Endodermal cell (in vitro differentiated cells): ENCODE results near the gene RNASE7. TPM values are rescaled to one million over a fixed set of nuclear protein-coding genes. Genes with fewer than 3 reads are reported as not detected.

ENCODE experiments used
- DNase-seq: peaks from one replicate; pipeline ENCODE4 v3.0.0-alpha.2; 2017
- H3K27ac ChIP-seq: 2 replicates; pipeline ENCODE4 v1.5.1; 2013; ENCODE audit warnings: mild to moderate bottlenecking, low read depth, low read length, moderate library complexity
- H3K27me3 ChIP-seq: 2 replicates; pipeline ENCODE4 v1.6.1; 2013; ENCODE audit warnings: mild to moderate bottlenecking, low read length, moderate library complexity; ENCODE audit not compliant: insufficient read depth, control insufficient read depth, poor library complexity, severe bottlenecking
- H3K36me3 ChIP-seq: 2 replicates; pipeline ENCODE4 v1.7.0; 2013; ENCODE audit warnings: mild to moderate bottlenecking, low read length, moderate library complexity; ENCODE audit not compliant: control insufficient read depth, insufficient read depth
- H3K4me1 ChIP-seq: one replicate; pipeline ENCODE4 v1.7.0; 2013; ENCODE audit warnings: low read length; ENCODE audit not compliant: control insufficient read depth, insufficient read depth
- H3K4me3 ChIP-seq: 2 replicates; pipeline ENCODE4 v1.5.1; 2013; ENCODE audit warnings: mild to moderate bottlenecking, low read length, moderate library complexity
- H3K9ac ChIP-seq: 2 replicates; pipeline ENCODE4 v1.6.1; 2013; ENCODE audit warnings: mild to moderate bottlenecking, low read length, moderate library complexity; ENCODE audit not compliant: poor library complexity, severe bottlenecking; ENCODE audit errors: extremely low read depth
- H3K9me3 ChIP-seq: 2 replicates; pipeline ENCODE4 v1.6.1; 2013; ENCODE audit warnings: mild to moderate bottlenecking, low read length, moderate library complexity; ENCODE audit not compliant: control insufficient read depth
- H3K27ac Mint-ChIP-seq: 2 replicates; pipeline ENCODE4 v1.8.0; 2020; ENCODE audit warnings: mixed read lengths
- H3K27me3 Mint-ChIP-seq: 2 replicates; pipeline ENCODE4 v1.8.0; 2021; ENCODE audit warnings: mild to moderate bottlenecking, mixed read lengths; ENCODE audit not compliant: insufficient read depth
- H3K36me3 Mint-ChIP-seq: 2 replicates; pipeline ENCODE4 v1.8.0; 2020; ENCODE audit warnings: low read depth, mixed read lengths
- H3K4me1 Mint-ChIP-seq: 2 replicates; pipeline ENCODE4 v1.8.0; 2020; ENCODE audit warnings: mixed read lengths
- H3K4me3 Mint-ChIP-seq: 2 replicates; pipeline ENCODE4 v1.8.0; 2020; ENCODE audit warnings: mild to moderate bottlenecking, moderate library complexity, mixed read lengths
- H3K9me3 Mint-ChIP-seq: 2 replicates; pipeline ENCODE4 v1.8.0; 2020; ENCODE audit warnings: mild to moderate bottlenecking, mixed read lengths
- WGBS, 2 experiments: methylation state at CpG; one replicate each; pipeline versions ENCODE4 v1.1.5 to v1.1.7; 2013; ENCODE audit warnings: missing lambda C conversion rate in 2 of 2, mixed read lengths in 1 of 2; ENCODE audit not compliant: insufficient coverage in 1 of 2, insufficient read length in 1 of 2; 5-methylcytosine and 5-hydroxymethylcytosine counted together
- total RNA-seq, 2 donors: library from RNA; stranded (reverse); fragmentation: NEBNext Ultra II Directional in 1 of 2; extraction: Animal tissue kit (Norgen Biotek cat#: 25700) in 1 of 2; gene quantifications; 2 replicates in 1 of 2; 3 replicates in 1 of 2; pipeline ENCODE4 v1.2.1, GENCODE V29; 2021
- TF ChIP-seq, protein P1 (sequence below): fragments of 200-600 bp; sonication (generic); conservative IDR thresholded peaks from 2 replicates; pipeline ENCODE4 v1.5.0; 2021; ENCODE audit warnings: antibody characterized with exemption, mild to moderate bottlenecking

RNASE7 gene
- total RNA-seq, 2 donors from 2014 or later: not detected

DNA sequence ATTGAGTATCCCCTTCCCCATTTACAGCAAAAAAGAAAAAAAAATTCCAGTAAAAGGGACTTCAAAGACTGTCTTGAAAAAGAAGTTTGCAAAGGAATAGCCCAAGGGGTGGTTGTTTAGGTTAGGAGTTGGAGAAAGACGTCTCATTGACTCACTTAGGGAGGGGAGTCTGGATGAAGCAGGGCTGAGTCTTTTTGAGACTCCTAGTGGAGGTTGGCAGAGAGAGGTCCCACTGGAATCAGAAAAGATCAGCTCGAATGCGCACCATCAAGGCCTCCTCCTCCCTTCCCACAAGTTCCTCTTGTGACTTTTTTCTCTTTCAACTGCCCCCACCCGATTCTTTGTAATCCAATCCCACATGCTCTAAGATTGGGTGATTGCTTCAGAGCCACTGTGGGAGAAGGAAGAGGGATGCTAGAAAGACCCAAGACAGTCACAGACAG, 29.9 kb downstream of the RNASE7 start:
- peak overlapping the region; percentile 70 for H3K9ac ChIP-seq
- no peak for DNase-seq
- H3K4me1 Mint-ChIP-seq: peaks cover 16% of the 10 kb centered on the region

DNA sequence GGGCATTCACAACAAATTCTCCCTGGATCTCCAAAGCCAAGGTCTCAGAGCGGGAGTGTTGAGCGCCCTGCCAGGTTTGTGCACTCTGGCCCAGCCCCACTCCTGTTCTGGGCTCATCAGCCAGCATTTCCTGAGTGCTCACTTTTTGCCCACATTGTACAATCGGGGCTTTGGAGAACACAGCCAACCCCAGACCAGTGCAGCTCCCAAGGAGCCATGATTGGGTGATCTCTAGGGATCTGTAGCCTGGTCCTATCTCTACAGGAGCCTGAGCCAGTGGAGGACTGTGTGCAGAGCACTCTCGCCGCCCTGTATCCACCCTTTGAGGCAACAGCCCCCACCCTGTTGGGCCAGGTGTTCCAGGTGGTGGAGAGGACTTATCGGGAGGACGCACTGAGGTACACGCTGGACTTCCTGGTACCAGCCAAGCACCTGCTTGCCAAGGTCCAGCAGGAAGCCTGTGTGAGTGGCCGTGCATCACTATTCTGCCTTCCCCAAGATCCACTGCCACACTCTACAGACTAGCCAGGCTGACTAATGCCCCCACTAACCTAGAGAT, 30.7 kb downstream of the RNASE7 start:
- H3K9ac ChIP-seq: no peak overlapping the region
- DNase-seq: no peak
- H3K27me3 Mint-ChIP-seq: peaks cover 2% of the 10 kb centered on the region
- H3K9me3 ChIP-seq: no peaks in the 10 kb centered on the region
- H3K9me3 Mint-ChIP-seq: no peaks in the 10 kb centered on the region
- no peaks in the 10 kb centered on the region for H3K27me3 ChIP-seq
- no peak overlapping the region for H3K4me3 ChIP-seq
- peak overlapping the region; percentile 44 for H3K27ac Mint-ChIP-seq
- peaks cover 4% of the 10 kb centered on the region for H3K4me1 ChIP-seq
- WGBS, 2 experiments: 95 to 97% methylated on average over 5 to 9 of the region's 9 CpGs
- H3K4me1 Mint-ChIP-seq: peaks cover 16% of the 10 kb centered on the region
- H3K4me3 Mint-ChIP-seq: peak overlapping the region; percentile 86
- H3K36me3 Mint-ChIP-seq: peaks cover 42% of the 10 kb centered on the region
- peaks cover 49% of the 10 kb centered on the region for H3K36me3 ChIP-seq
- no peak overlapping the region for H3K27ac ChIP-seq
- TF ChIP-seq, protein P1, sequence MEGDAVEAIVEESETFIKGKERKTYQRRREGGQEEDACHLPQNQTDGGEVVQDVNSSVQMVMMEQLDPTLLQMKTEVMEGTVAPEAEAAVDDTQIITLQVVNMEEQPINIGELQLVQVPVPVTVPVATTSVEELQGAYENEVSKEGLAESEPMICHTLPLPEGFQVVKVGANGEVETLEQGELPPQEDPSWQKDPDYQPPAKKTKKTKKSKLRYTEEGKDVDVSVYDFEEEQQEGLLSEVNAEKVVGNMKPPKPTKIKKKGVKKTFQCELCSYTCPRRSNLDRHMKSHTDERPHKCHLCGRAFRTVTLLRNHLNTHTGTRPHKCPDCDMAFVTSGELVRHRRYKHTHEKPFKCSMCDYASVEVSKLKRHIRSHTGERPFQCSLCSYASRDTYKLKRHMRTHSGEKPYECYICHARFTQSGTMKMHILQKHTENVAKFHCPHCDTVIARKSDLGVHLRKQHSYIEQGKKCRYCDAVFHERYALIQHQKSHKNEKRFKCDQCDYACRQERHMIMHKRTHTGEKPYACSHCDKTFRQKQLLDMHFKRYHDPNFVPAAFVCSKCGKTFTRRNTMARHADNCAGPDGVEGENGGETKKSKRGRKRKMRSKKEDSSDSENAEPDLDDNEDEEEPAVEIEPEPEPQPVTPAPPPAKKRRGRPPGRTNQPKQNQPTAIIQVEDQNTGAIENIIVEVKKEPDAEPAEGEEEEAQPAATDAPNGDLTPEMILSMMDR: no peak

More for the DNA sequence above, 29.9 kb downstream of the RNASE7 start:
- Mint-ChIP-seq H3K27ac (peak overlapping the region; percentile 95), H3K9me3 (no peaks in the 10 kb centered on the region), H3K27me3 (peaks cover 5% of the 10 kb centered on the region), H3K36me3 (peaks cover 34% of the 10 kb centered on the region), H3K4me3 (peak overlapping the region; percentile 86)
- H3K27me3 ChIP-seq: no peaks in the 10 kb centered on the region
- H3K4me1 ChIP-seq: peaks cover 4% of the 10 kb centered on the region
- no peaks in the 10 kb centered on the region for H3K9me3 ChIP-seq
- H3K4me3 ChIP-seq: peak overlapping the region; percentile 93
- WGBS, 2 experiments: 27 to 40% methylated on average over 3 to 4 of the region's 4 CpGs
- H3K27ac ChIP-seq: peak overlapping the region; percentile 94
- H3K36me3 ChIP-seq: peaks cover 42% of the 10 kb centered on the region
- TF ChIP-seq, protein P1: peak; percentile 40

DNA sequence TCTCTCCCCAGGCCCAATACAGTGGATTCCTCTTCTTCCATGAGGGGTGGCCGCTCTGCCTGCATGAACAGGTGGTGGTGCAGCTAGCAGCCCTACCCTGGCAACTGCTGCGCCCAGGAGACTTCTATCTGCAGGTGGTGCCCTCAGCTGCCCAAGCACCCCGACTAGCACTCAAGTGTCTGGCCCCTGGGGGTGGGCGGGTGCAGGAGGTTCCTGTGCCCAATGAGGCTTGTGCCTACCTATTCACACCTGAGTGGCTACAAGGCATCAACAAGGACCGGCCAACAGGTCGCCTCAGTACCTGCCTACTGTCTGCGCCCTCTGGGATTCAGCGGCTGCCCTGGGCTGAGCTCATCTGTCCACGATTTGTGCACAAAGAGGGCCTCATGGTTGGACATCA, 31.8 kb downstream of the RNASE7 start:
- Histone ChIP-seq H3K36me3 (peaks cover 58% of the 10 kb centered on the region), H3K4me1 (no peaks in the 10 kb centered on the region), H3K9ac (no peak overlapping the region), H3K9me3 (no peaks in the 10 kb centered on the region), H3K4me3 (no peak overlapping the region), H3K27ac (no peak overlapping the region), H3K27me3 (no peaks in the 10 kb centered on the region)
- Mint-ChIP-seq H3K9me3 (no peaks in the 10 kb centered on the region), H3K27me3 (no peaks in the 10 kb centered on the region), H3K4me3 (no peak overlapping the region), H3K4me1 (peaks cover 16% of the 10 kb centered on the region), H3K27ac (no peak overlapping the region), H3K36me3 (peaks cover 50% of the 10 kb centered on the region)
- TF ChIP-seq, protein P1: no peak
- 93 to 97% methylated on average over 9 of the region's 9 CpGs for WGBS, 2 experiments
- no peak for DNase-seq
